ENCODE data around the gene SLC7A14. TPM values are rescaled to one million over a fixed set of nuclear protein-coding genes. Genes with fewer than 3 reads are reported as not detected.

SLC7A14 gene
- total RNA-seq, 1 donor from 2014 or later, result 0.23 TPM

GRCh38 chr3:170497207-170498095 is 88.4 kb downstream of the SLC7A14 start:
- H3K9me3 Mint-ChIP-seq (ENCODE audit: unreplicated experiment), result no peaks in the 10 kb centered on the region
- H3K27me3 Mint-ChIP-seq (ENCODE audit: low read depth, unreplicated experiment), result peaks cover 5% of the 10 kb centered on the region
- no peaks in the 10 kb centered on the region for H3K36me3 Mint-ChIP-seq (ENCODE audit: low read depth, unreplicated experiment)
- Histone ChIP-seq H3K79me2 (ENCODE audit: insufficient read depth, low read length) (no peaks in the 10 kb centered on the region), H3K36me3 (ENCODE audit: insufficient read depth, low read length) (no peaks in the 10 kb centered on the region), H3K9ac (ENCODE audit: low read length) (no peak overlapping the region), H3K27me3 (ENCODE audit: insufficient read depth, low read length) (no peaks in the 10 kb centered on the region), H3K4me3 (ENCODE audit: insufficient read depth, low read depth, low read length) (no peak overlapping the region), H3K9me3 (ENCODE audit: insufficient read depth, low read depth, low read length) (no peaks in the 10 kb centered on the region), H3K4me1 (ENCODE audit: insufficient read depth, low read length) (peaks cover 12% of the 10 kb centered on the region), H3K4me2 (ENCODE audit: low read length) (no peak overlapping the region), H2AFZ (ENCODE audit: low read depth, low read length) (no peak overlapping the region), H4K20me1 (ENCODE audit: insufficient read depth, low read length) (no peaks in the 10 kb centered on the region), H3K27ac (ENCODE audit: low read depth, low read length) (no peak overlapping the region)
- no peak overlapping the region for H3K27ac Mint-ChIP-seq (ENCODE audit: unreplicated experiment)
- FAIRE-seq (no peak), DNase-seq (ENCODE audit: low read depth) (no peak)
- no peak overlapping the region for H3K4me3 Mint-ChIP-seq (ENCODE audit: unreplicated experiment)
- H3K4me1 Mint-ChIP-seq (ENCODE audit: low read depth, unreplicated experiment), result peaks cover 4% of the 10 kb centered on the region
- TF ChIP-seq, protein P1, sequence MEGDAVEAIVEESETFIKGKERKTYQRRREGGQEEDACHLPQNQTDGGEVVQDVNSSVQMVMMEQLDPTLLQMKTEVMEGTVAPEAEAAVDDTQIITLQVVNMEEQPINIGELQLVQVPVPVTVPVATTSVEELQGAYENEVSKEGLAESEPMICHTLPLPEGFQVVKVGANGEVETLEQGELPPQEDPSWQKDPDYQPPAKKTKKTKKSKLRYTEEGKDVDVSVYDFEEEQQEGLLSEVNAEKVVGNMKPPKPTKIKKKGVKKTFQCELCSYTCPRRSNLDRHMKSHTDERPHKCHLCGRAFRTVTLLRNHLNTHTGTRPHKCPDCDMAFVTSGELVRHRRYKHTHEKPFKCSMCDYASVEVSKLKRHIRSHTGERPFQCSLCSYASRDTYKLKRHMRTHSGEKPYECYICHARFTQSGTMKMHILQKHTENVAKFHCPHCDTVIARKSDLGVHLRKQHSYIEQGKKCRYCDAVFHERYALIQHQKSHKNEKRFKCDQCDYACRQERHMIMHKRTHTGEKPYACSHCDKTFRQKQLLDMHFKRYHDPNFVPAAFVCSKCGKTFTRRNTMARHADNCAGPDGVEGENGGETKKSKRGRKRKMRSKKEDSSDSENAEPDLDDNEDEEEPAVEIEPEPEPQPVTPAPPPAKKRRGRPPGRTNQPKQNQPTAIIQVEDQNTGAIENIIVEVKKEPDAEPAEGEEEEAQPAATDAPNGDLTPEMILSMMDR (IDR thresholded peaks at IDR 0.05; ENCODE audit: insufficient read depth, low read depth, low read length), result no peak
- TF ChIP-seq EZH2 (IDR thresholded peaks at IDR 0.05; ENCODE audit: insufficient read depth, low read length), result no peak

DNA sequence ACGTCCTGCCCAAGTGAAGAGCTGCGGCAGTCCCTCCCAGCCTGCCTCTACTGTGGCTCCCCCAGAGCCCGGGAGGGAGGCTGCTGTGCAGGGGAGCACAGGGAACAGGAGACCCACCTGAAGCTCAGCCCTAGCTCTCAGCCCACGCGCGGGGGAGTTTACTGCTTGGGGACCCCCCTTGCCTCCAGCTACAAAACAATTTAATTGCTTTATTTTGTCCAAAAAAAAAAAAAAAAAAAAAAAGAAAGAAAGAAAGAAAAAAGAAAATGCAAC is 89.1 kb downstream of the SLC7A14 start:
- Histone ChIP-seq H3K27me3 (ENCODE audit: insufficient read depth, low read length) (no peaks in the 10 kb centered on the region), H3K4me2 (ENCODE audit: low read length) (no peak overlapping the region), H3K4me1 (ENCODE audit: insufficient read depth, low read length) (peaks cover 12% of the 10 kb centered on the region), H3K79me2 (ENCODE audit: insufficient read depth, low read length) (no peaks in the 10 kb centered on the region), H3K36me3 (ENCODE audit: insufficient read depth, low read length) (no peaks in the 10 kb centered on the region), H3K9me3 (ENCODE audit: insufficient read depth, low read depth, low read length) (no peaks in the 10 kb centered on the region), H3K9ac (ENCODE audit: low read length) (no peak overlapping the region), H3K27ac (ENCODE audit: low read depth, low read length) (no peak overlapping the region), H4K20me1 (ENCODE audit: insufficient read depth, low read length) (no peaks in the 10 kb centered on the region), H2AFZ (ENCODE audit: low read depth, low read length) (no peak overlapping the region), H3K4me3 (ENCODE audit: insufficient read depth, low read depth, low read length) (no peak overlapping the region)
- Mint-ChIP-seq H3K9me3 (ENCODE audit: unreplicated experiment) (no peaks in the 10 kb centered on the region), H3K4me3 (ENCODE audit: unreplicated experiment) (no peak overlapping the region), H3K36me3 (ENCODE audit: low read depth, unreplicated experiment) (no peaks in the 10 kb centered on the region), H3K27ac (ENCODE audit: unreplicated experiment) (no peak overlapping the region), H3K4me1 (ENCODE audit: low read depth, unreplicated experiment) (peaks cover 4% of the 10 kb centered on the region), H3K27me3 (ENCODE audit: low read depth, unreplicated experiment) (peaks cover 4% of the 10 kb centered on the region)
- no peak for TF ChIP-seq EZH2 (IDR thresholded peaks at IDR 0.05; ENCODE audit: insufficient read depth, low read length)
- TF ChIP-seq, protein P1 (IDR thresholded peaks at IDR 0.05; ENCODE audit: insufficient read depth, low read depth, low read length), result no peak
- no peak for DNase-seq (ENCODE audit: low read depth)
- FAIRE-seq, result no peak
